Fibroblast of skin of left quadriceps (primary cell): ENCODE results near the gene FAM184A.
"Not testable (repeated sequence)": the region's sequence is repeated elsewhere in the genome, so short reads cannot be mapped to it uniquely, and the experiment has no call there.

Experiments used
- DNase-seq, 2 experiments: peaks; one replicate each; pipeline ENCODE4 v3.0.0-alpha.2; 2013; ENCODE audit warnings: low read depth in 2 of 2

The FAM184A gene, protein sequence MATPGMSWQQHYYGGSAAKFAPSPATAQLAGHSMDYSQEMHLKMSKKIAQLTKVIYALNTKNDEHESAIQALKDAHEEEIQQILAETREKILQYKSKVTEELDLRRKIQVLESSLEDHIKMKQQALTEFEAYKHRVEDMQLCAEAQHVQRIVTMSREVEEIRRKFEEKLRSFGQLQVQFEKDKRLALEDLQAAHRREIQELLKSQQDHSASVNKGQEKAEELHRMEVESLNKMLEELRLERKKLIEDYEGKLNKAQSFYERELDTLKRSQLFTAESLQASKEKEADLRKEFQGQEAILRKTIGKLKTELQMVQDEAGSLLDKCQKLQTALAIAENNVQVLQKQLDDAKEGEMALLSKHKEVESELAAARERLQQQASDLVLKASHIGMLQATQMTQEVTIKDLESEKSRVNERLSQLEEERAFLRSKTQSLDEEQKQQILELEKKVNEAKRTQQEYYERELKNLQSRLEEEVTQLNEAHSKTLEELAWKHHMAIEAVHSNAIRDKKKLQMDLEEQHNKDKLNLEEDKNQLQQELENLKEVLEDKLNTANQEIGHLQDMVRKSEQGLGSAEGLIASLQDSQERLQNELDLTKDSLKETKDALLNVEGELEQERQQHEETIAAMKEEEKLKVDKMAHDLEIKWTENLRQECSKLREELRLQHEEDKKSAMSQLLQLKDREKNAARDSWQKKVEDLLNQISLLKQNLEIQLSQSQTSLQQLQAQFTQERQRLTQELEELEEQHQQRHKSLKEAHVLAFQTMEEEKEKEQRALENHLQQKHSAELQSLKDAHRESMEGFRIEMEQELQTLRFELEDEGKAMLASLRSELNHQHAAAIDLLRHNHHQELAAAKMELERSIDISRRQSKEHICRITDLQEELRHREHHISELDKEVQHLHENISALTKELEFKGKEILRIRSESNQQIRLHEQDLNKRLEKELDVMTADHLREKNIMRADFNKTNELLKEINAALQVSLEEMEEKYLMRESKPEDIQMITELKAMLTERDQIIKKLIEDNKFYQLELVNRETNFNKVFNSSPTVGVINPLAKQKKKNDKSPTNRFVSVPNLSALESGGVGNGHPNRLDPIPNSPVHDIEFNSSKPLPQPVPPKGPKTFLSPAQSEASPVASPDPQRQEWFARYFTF

DNA sequence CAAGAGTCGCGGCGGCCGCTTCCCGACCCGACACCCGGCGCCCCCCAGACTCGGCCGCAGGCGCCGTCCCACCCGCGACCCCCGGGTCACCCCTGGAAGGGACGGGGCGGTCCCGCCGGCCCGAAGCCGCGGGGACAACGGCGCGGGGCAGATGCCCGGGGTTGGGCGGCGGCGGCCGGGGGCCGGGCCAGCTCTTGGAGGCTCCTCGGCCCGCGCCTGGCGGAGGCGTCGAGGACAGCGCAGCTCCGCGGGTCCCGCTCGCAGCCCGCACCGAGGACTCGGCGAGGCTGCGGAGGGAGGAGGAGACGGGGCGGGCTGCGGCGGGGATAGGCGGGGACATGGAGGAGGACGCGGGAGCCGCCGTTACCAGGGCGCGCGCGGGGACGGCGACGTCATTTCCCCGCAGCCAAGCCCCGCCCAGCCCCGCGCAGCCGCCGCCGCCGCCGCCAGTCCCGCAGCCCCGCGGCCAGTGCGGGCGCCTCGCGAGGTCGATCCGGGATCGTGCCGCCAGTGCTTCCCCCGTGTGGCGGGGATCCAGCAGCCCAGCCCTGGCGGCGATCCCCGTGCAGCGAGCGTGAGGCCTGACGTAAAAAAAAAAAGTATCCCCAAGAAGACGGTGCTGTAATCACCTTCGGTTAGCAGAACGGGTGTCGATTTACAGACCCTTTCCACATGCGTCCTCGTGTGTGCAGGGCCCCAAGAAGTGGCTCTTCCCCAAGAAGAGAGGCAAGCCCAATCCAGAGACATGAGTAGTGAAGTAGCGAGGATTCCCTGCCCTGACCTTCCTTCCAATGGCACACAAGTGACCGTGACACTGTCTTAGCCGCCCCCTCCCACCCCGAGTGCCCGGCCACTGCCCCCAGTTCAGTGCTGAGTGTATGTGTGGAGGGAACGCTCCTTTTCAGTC lies at the start of gene FAM184A:
Gene FAM184A, minus strand, starts transcription at position 289 of the 907 bp plus-strand sequence. CDS start 365 bp downstream, outside the sequence.
- DNase-seq: peak; percentile 25 to 27

DNA sequence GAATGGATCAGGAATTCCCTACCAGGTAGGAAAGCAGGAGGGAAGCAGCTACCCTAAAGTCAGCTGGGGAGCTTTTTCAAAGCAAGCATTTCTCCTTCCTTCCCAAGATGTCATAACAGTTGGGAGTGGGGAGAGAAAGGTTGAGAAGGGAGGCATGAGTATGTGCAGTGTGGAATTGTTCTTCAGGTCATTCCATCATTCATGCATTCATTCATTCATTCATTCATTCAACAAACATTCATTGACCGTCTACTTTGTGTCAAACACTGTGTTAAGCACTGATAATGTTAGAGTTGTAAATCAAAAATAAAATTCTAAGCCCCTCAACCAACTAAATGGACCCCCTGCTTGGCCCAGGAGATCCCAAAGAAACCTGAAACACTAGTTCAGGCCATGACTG lies 49.2 kb upstream of the FAM184A start:
- DNase-seq: no peak

DNA sequence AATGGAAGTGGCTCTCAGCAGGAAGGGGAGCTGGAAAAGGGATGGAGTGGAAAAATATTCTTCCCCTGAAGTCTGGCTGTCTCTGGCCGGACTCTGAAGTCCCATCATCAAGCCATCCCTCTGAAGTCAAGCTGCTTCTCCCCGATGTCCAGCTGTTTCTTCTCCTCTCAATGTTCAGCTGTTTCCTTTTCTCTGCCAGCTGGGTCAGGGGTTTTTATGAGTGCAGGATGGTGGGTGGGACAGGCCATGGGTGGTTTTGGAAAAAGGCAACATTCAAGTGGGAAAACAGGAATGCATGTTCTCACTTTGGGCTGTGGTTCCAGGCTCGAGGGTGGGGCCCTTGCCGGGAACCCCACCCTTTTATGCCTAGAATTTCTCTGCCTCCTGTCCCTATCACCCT lies 48.4 kb upstream of the FAM184A start:
- no peak for DNase-seq

DNA sequence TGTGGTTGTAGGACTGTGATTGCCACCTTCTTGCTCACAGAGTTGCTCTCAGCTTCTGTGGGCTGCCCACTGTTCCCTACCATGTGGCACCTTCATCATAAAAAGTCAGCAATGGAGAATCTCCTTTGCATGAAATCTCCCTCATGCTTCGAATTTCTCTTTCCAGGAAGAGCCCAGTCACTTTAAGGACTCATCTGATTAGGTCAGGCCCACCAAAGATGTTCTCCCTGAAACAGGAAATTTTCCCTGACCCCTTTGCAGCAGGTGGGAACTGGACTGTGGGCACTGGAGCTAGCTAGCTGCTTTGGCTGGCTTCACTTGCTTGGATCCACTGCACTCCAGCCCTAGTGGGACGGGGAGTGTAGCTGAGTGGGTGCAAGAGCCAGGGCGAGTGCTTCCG lies 47.7 kb upstream of the FAM184A start:
- DNase-seq: no peak

DNA sequence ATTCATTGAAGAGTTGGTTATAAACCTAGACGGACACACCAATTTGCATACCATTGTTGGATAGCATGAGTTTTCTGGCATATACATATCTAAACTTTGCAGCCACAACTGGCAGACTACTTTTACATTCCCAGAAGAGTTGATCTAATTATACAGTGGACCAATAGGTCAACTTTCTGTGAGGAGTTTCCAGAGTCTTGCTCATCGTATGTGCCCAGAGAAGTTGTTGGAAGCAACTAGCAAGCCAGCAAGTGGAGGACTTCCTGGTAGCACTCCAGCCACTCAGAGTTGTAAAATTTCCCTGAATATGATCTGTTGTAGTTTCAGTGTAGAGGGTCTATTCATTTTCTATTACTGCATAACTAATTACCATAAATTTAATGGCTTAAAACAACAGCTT lies 47.1 kb upstream of the FAM184A start:
- no peak for DNase-seq

DNA sequence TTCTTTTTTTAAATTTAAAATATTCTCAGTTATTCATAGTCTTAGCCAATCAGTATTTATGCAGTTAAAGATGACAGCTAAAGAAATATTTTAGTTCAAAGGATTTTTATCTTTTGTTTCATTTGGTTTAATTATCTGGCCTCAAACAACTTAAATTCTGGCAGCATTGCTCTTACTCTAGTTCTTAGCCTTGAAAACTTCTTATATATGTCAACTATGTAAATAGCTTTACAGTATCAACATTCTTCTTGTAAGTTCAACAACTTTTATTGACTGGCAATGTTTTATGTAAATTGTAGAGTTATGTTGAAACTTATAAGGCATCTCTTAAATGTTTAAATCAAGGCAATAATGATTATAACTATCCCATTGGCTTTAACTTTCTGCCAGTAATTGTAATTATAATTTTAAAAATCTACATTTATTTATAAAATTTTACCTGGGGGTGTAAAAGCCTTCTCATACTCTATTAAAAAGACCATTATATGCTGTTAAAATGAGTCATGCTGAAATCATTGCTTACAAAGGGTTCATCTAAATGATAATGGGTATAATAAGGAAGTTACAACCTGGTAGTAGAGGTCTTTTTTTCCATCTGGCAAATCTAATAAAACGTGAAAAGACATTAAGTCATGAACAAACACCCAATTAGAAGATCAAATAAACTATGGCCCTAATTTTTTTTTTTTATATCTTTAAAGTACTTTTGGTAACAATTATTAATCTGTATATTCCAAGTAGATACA lies 45.8 kb upstream of the FAM184A start:
- no peak for DNase-seq

DNA sequence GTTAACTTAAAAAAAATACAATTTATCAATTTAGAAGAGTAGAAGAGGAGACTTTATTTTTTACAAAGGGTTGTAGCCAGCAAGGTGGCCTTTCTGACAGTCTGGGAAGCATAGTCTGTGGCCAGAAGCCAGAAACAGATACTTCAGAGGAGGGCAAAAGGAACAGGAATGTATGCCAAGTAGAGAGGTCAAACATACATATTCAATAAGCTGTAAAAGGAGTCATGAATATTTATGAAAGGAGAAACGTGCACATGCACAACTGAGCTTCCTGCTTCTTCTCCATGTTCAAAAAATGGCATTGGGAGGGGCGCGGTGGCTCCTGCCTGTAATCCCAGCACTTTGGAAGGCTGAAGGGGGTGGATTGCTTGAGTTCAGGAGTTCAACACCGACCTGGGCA lies 43.9 kb upstream of the FAM184A start:
- DNase-seq: no peak

DNA sequence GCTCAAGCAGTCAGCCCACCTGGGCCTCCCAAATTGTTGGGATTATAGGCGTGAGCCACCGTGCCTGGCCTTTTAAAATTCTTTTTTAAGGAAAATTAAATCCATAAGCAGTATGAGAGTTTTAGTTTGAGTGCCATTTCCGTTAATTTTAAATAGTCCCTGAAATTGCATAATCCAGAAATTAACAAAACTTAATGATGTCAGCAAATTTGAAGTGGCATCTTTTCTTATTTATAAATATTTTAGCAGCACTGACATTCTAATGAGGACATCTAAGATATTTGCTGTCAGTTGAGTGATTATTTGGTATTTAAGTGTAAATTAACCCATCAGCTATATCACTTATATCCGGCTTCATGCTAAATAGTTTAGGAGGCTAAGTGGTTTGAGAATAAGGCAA lies 42.9 kb upstream of the FAM184A start:
- DNase-seq: no peak

DNA sequence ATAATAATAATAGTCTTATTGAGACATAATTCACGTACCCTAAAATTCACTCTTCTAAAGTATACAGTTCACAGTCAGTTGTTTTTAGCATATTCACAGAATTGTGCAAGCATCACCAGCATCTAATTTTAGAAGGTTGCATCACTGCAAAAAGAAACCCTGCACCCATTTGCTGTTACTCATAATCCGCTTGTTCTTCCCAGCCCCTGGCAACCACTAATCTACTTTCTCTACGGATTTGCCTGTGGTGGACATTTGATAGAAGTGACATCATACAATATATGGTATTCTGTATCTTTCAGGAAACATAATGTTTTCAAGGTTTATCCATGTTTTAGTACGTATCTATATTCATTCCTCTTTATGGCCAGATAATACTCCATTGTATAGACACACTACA lies 41.5 kb upstream of the FAM184A start:
- DNase-seq: peak; percentile 48 to 52

DNA sequence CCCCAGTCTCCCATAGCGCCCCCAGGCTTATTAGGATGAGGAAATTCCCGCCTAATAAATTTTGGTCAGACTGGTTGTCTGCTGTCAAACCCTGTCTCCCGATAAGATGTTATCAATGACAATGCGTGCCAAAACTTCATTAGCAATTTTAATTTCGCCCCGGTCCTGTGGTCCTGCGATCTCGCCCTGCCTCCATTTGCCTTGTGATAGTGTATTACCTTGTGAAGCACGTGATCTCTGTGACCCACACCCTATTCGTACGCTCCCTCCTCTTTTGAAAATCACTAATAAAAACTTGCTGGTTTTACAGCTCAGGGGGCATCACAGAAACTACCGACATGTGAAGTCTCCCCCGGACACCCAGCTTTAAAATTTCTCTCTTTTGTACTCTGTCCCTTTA lies 40.6 kb upstream of the FAM184A start:
- DNase-seq: not testable (repeated sequence)

DNA sequence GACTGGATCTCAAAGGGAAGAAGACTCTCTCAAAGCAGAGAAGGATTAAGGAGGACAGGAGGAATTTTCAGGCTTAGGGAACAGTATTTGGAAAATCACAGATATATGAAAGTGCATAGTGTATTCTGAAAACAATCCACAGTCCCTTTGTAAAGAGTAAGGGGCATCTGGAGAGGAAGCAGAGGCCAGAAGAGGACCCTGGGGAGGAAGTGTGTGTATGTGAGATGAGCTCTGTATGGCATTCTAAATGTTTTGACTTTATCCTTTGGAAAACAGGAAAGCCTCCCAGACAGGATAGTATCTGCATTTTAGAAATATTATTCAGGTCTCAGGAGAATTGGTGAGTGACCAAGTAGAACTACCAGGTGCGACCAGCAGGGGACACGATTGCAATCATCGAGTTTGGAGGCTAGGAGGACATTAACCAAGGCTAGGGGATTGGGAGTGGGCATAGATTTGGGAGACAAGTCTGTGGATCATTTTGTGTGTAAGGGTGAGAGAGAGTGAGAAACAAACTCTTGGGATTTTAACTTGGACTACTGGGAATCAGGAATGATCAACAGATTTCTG lies 38.3 kb upstream of the FAM184A start:
- no peak for DNase-seq

DNA sequence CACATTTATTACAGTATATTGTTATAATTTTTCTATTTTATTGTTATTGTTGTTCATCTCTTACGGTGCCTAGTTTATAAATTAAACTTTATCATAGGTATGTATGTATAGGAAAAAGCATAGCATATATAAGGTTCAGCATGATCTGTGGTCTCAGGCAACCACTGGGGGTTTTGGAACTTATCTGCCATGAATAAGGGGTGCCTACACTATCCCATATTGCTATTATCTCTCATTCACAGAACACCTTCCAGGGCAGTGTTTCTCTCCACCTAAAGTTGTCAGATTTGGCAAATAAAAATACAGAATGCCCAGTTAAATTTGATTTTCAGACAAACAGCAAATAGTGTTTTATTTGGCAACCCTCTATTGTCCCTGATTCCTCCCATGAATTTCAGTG lies 35.5 kb upstream of the FAM184A start:
- DNase-seq: no peak

DNA sequence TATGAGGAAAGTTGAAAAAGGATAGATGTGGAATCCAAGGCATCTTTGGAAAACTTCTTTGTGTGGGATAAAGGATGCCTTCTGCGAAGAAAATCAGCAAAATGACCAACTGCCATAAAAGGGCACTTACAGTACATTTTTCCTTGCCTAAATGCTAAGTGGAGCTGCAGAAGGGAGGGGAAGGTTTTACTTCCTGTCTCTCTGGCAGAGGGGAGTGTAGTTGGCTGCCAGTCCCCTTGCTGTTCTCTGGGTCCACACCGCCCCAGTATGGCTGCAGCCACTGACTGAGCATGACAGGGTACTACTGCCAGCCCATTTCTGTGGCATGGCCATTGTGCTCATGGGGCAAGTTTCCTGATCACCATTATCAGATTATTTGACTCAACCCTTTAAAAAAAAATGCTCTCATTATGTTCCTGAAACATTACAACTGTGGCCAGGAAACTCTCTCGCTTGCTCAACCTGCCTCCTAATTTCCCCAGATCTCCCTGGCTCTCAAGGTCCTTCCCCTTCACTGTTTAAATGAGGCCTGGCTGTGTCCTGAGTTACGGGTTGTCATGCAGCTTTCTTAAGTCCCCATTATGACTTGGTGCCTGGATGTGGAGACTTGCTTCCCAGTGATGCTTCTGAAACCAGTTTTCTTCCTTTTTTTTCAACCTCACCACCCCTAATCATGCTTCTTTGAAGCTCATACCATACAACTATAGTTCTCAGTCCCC lies 34.5 kb upstream of the FAM184A start:
- DNase-seq: no peak

DNA sequence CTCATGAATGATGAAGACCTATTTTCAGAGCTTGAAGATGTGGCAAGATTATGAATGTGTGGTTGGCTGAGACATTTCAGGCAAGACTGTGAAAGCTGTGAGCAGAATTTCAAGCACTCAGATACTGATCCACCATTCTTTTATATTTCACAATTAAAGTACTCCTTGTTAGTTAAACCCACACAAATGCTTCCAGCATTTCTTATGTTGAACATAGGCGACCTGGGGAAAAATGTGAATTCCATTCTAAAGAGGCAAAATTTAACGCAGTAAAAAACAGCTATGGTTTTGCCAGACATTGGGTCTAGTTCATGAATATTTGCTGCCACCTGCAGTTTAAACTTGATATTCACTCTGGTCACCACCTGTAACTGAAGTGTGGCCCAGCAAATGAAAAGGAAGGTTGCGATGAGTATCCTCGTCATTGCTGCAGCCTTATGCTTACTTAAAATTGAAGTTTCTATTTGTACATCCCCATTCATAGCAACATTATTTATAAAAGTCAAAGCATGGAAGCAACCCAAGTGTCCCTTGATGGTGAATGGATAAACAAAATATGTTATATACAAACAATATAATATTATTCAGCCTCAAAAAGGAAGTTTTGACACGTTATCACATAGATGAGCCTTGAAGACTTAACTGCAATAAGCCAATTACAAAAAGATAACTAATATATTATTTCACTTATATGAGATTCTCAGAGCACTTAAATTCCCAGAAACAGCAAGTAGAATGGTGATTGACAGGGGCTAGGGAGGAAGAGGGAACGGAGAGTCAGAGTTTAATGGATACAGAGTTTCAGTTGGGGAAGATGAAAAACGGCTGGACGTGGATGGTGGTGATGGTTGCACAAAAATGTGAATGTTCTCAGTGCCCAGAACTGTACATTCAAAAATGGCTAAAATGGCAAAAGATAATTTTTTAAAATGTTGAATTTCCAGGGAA lies 32.4 kb upstream of the FAM184A start:
- peak; percentile 10 to 15 for DNase-seq

DNA sequence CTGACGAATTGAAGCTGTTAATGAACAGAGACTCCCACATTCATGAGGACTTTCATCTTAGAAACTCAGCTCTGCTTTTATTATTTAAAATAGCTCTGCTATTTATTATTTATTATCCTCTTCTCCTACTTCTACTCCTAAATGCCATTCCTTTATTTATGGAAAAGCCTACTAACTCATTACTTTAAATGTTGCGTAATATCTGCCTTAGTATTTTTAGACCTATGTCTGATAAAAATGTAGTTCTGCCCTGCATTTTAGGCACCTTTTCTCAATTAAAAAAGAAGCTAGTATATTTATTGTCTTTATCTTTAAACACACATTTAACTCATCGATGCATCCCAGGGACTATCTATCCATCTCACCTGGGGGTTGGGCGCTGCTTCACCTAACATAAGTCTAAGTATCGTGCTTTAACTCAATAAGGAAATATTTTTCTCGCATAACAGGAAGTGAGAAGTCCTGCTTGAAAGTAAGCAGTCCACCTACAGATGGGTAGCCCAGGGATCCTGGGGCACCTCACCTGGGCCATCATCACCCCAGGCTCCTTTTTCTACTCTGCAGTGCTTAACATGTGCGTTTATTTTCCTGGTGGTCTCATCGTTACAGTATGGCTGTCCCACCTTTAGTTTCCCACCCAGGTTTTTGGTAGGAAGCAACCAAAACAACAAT lies 31.3 kb upstream of the FAM184A start:
- no peak for DNase-seq

DNA sequence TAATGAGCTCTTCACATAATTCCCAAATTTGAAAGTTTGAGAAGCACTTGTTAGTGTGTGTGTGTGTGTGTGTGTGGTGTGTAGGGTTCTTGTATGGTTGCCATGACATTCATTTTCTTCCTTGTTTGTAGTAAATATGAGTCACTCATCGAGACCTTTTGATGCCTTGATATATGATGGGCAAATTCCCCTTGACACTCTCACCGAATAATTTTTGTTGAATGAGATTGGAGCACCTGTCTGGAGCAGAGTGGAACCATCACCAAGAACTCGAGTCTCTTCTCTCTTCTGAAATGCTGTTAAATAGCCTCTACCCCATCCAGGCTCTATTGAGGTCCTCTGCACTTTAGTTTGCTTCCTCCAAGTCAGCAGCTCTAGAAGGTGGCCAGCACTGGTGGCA lies 29.6 kb upstream of the FAM184A start:
- DNase-seq: no peak

DNA sequence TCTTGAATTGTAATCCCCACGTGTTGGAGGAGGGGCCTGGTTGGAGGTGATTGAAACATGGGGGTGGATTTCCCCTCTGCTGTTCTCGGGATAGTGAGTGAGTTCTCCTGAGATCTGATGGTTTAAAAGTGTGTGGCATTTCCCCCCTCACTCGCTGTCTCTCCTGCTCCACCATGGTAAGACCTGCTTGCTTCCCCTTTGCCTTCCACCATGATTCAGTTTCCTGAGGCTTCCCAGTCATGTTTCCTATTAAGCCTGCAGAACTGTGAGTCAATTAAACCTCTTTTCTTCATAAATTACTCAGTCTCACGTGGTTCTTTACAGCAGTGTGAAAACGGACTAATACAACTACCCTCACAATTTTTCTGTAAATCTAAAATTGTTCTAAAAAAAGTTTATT lies 26.8 kb upstream of the FAM184A start:
- no peak for DNase-seq

DNA sequence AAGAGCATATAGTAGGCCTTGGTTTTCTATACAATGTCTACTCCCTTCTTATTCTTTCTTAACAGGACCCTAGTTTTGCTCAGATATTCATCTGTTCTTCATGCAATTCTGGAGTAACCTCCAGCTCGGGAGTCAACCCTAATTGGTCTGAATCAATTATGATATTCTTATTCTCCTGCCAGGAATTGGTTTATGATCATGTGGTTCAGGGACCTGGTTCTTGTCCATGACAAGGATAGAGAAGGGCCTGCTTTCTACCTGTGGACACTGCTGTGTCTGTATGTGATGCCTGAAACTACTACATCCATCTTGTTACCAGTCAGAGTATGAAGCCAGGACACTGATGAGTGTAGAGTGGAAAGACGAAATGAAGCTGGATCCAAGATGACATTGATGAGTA lies 24.4 kb upstream of the FAM184A start:
- no peak for DNase-seq
